HG03575 (cell line): ENCODE measurements around the gene PPDPF.
"Not testable (repeated sequence)": the region's sequence is repeated elsewhere in the genome, so short reads cannot be mapped to it uniquely, and the experiment has no call there.

Source experiments
- ATAC-seq: cut with Tn5 transposase; IDR thresholded peaks from one replicate; pipeline ENCODE4 v1.9.1; 2021; ENCODE audit not compliant: unreplicated experiment, insufficient number of reproducible peaks, low FRiP score; ENCODE audit errors: extremely low read depth

Gene PPDPF

DNA sequence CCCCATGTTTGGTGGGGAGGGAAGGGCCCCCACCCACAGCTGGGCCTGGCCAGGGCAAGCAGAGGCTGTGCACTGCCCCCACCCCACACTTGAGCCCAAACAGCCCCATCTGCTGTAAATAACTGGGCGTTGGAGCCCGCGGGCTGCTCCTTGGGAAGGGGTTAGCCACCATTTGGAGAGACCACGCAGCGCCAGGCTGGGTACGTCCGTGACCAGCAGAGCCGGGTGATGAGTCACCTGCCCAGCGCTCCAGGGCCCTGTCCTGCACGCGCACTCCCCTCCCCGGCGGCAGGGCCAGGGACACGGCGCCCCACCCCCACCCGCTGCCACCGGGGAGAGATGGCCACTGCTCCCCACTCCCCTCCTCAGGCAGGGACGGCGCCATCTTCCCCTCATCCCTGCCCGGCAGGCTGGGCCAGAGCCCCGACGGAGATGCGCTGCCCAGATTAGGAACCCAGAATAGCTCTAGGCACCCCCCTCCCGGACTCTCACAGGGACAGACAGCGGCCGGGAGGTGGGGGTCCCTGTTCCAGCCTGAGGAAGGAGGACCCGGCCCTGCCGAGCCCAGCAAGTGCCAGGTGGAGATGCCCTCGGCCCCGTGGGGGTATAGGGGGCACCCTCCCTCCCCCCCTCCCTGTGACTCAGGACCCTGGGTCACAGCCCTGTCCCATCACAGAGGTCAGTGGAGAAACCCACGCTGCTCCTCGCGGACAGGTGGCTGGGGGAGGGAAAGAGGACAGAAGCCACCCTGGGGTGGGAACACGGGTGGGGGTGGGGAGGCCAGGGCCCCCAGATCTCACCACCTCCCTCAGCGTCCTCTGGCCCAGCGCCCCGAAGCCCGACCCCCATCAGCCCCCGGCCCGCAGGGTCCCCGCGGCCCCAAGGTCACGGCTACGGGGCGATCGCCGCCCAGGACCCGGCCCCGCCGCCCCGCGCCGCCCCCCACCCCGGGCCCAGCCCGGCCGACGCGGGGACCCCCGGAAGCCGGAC, 22.3 kb upstream of the PPDPF start:
- no peak for ATAC-seq

DNA sequence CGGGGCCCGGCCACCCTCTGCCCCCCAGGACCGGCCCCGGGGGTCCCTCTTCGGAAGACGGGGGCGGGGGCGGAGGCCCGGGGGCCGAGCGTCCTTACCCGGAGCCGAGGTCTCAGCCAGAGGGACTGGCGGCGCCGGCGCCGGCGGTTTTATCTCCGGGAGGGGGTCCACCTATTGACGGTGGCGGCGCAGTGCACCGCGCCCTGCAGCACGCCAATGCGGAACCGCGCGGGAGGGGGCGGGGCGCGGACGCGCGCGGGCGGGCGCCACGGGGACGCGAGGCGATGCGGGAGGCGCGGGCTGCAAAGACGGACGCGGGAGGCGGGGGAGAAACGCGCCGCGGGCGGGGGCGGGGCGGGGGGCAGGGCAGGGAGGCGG, 21.6 kb upstream of the PPDPF start, which contains the start of gene EEF1A2:
EEF1A2 (minus strand) TSS at position 124 of the 378 bp plus-strand sequence. CDS start 1,320 bp downstream, outside the sequence.
- ATAC-seq, result no peak

- no peak for ATAC-seq
Measured at GRCh38 chr20:63499338-63499969, 21.1 kb upstream of the PPDPF start.

DNA sequence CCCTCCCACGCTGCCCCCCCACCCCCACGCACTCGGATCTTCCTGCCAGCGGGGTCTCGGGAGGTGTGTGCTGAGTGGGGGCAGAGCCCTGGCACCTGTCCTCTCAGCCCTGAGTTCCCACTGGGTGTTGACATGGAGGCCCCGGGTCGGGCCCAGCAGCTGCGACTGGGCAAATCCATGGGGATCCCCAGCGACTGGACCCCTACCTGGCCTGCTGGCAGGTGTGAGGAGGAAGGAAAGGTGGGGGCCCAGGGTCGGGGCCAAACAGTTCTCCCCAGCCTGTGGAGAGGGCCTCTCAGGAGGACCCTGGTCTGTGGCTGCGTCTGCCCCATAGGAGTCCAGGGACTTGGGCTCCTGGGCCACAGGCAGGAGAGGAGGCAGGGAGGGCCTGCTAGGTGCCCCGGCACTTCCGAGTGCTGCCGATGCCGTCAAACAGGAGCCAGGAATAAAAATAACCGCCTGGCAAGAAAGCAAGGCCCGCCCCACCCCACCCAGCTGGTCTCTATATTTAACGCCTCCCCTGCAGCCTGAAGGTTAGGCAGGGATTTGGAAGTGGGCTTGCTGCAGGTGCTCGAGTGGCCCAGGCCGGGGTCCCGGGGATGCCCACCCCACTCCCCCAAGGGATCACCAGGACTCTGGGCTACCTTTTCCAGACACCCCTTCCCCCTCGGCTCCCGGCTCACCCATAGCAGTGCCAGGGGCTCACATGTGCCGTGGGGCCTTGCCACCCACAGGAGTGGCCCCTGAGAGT, 20.2 kb upstream of the PPDPF start:
- no peak for ATAC-seq

GRCh38 chr20:63500902-63501817, 19.4 kb upstream of the PPDPF start:
- ATAC-seq, result no peak

DNA sequence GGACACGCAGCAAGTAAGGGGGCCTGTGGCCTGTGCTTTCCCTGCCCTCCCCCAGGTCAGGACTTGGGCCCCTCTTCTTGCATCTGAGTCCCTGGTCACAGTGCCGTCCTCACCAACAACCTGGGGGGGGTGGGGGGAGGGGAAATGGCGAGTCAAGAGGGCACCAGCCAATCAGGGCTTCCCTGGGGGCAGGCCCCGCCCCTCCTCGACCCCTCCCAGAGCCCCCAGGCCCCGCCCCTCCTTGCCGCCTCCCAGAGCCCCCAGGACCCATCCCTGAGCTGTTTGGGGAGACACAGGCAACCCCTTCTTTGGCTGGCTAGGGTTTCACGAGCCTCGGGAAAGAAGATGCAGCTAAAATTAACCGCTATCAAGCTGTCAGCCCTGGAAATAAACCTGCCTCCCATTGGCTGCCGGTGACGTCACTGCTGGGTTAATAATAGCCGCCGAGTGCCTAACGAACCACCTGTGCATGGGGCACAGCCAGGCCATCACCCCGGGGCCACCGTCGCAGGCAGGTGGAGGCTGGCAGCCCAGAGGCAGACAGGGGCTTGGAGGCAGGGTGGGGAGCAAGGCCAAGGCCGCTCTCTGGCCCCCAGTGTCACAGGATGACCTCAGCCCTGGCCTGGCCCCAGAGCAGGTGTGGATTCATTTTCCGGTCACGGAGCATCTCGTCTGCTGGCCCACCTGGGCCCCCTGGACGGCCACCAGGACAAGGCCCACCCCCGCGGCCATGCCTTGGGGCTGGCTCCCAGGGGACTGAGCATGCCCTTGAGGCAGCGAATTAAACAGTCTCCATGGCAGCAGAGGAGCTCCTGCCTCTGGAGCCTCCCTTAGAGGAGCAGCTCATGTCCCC, 18.5 kb upstream of the PPDPF start:
- ATAC-seq, result no peak

GRCh38 chr20:63502671-63503172, 17.8 kb upstream of the PPDPF start:
- no peak for ATAC-seq

DNA sequence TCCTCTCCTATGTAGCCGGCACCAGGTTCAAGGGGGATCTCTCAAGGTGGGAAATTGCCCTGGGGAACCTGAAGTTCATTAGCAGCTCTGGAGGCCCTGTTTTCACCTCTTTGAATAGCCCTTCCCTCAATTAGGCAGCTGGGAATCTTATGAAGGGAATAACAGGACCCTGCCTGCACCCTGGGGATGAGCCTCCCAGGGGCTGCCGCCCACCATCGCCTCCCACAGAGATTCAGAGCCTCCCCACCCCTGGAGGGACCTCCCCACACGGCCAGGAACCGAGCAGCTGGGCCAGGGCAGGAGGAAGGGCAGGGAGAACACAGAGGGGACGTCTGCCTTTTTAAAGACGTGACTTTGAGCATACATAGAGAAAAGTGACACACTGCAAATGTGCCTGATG, 17.0 kb upstream of the PPDPF start:
- ATAC-seq, result no peak

DNA sequence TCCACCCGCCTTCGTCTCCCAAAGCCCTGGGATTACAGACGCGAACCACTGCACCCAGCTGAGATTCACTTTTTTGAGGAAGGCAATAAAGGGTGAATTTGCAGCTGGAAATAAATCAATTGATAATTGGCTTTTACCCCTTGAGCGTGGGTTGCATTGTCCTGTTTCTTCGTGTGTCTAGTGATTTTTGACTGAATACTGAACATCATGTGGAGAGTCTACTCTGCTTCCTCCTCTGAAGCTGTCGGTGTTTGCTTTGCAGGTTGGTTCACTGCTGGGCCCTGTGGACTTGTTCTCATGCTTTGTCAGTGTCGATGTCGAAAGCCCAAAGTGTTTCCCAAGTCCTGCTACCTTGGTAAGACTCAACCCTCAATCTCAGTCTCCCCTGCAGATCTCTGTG, 15.9 kb upstream of the PPDPF start:
- ATAC-seq, result no peak

- no peak for ATAC-seq
Measured at GRCh38 chr20:63505281-63505680, 15.3 kb upstream of the PPDPF start.

- no peak for ATAC-seq
Measured at GRCh38 chr20:63505723-63506122, 14.8 kb upstream of the PPDPF start.

DNA sequence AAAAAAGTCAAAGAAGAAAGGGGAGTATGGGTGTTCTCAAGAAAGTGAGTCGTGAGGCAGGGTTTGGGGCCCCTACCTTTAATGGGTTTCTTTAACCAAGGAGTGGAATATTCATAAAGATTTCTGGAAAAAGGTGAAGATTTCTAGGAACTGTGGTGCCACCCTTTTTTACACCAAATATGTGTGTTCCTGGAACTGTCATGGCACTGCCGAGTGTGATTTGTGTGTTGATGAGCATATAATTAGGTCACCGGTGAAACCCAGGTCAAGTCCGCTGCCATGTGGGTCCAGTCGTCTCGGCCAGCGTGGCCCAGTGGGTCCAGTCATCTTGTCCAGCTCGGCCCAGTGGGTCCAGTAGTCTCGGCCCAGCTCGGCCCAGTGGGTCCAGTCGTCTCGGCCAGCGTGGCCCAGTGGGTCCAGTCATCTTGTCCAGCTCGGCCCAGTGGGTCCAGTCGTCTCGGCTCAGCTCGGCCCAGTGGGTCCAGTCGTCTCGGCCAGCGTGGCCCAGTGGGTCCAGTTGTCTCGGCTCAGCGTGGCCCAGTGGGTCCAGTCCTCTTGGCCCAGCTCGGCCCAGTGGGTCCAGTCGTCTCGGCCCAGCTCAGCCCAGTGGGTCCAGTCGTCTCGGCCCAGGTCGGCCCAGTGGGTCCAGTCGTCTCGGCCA, 13.4 kb upstream of the PPDPF start:
- no peak for ATAC-seq

DNA sequence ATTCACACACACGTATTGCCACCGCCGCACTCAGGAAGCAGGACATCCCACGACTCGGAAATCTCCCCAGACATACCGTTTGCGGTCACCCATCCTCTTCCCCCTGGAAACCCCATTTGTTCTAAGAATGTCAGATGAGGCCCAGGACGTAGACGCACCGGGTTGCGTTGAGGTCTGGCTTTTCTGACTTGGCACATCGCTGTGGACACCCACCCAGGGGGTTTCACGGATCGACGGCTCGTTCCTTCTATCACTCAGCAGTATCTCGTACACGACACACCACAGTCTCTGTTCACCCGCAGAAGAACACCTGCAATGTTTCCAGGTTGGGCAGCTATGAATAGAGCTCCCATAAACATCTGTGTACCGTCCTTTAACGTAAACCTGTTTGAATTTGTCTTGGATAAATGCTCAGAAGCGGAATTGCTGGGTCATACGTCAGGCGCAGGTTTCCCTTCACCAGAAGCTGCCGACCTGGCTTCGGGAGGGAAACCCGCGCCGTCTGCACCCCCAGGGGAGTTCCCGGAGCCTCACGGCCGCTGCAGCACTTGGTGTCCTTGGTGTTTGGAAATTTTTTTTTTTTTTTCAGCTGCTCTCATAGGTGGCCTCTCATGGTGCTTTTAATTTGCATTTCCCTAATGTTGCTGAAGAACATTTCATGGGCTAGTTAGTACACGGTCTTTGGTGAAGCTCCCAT, 12.3 kb upstream of the PPDPF start:
- no peak for ATAC-seq

DNA sequence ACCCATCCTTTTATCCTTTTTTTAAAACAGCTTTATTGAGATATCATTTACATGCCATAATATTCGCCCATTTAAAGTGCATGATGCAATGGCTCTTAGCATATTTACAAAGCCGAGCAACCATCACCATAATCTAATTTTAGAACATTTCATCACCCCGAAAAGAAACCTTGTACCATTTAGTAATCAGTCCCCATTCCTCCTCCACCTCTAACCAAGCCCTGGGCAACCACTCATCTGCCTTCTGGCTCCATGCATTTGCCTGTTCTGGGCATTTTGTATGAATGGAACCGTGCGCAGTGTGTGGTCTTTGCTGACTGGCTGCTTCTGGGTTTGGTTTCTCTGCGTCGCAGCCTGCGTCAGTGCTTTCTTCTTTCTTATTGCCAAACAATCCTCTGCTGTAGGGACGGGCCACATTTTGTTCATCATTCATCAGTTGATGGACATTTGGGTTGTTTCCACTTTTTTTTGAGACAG, 11.4 kb upstream of the PPDPF start:
- ATAC-seq, result no peak

DNA sequence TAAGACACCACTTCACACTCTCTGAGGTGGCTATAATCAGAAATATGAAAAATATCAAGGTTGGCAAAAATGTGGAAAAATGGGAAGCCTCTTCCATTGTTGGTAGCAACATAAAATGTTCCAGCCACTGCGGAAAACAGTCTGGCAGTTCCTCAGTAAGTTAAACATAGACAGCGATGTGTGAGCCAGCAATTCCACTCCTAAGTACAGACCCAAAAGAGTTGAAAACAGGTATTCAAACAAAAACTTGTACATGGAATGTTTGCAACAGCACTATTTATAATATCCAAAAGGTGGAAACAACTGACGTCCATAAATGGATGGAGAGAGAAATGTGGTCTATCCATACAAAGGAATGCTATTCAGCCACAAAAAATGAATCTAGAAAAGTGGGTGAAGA, 7.4 kb upstream of the PPDPF start:
- ATAC-seq, result no peak

- not testable (repeated sequence) for ATAC-seq
Measured at GRCh38 chr20:63514520-63514919, 6.0 kb upstream of the PPDPF start.
